GM21737 (cell line): ENCODE measurements around the gene HNRNPLL.
"Not testable (repeated sequence)": the region's sequence is repeated elsewhere in the genome, so short reads cannot be mapped to it uniquely, and the experiment has no call there.

Experiments
- ATAC-seq: cut with Tn5 transposase; IDR thresholded peaks from one replicate; pipeline ENCODE4 v1.9.1; 2021; ENCODE audit warnings: mild to moderate bottlenecking, moderate library complexity; ENCODE audit not compliant: unreplicated experiment

Gene HNRNPLL

DNA sequence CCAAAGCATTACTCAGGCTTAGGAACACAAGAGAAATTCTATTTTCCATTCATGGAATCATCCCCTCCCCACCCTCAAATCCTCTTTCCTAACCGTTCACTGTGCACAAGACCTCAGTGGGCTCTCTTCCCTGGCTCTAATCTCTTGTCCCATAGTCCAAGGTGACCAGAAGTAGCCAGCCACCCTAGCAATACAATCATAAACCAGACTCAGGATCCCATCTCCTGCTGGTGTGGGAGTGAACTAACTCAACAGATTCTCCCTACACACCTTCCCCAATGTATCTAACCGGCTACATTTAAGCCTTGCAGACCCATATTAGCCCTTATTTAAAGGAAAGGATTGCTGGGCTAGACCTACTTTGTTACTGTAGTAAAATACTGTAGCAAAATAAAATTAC lies 45.5 kb downstream of the HNRNPLL start:
- ATAC-seq: no peak

GRCh38 chr2:38556006-38556801 lies 46.5 kb downstream of the HNRNPLL start:
- ATAC-seq: no peak

DNA sequence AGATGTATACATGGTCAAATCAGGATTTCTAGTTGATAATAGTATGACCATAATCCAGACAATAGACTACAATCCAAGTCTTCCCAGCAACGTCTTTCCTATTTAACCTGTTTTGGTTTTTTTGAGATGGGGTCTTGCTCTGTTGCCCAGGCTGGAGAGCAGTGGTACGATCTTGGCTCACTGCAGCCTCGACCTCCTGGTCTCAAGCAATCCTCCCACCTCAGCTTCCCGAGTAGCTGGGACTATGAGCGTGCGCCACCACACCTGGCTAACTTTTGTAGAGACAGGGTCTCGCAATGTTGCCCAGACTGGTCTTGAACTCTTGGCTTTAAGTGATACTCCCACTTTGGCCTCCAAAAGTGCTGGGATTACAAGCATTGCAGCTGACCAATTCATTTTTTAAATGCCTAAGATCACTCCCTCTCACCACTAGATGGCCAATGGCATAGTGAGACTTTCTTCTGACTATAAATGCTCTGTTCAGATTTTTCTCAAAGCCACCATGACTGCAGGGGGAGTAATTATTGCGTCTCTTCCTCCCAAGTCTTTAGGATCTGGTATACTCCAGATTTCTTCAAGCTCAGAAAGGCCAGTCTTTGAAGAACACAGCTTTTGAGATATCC lies 47.6 kb downstream of the HNRNPLL start:
- ATAC-seq: no peak

DNA sequence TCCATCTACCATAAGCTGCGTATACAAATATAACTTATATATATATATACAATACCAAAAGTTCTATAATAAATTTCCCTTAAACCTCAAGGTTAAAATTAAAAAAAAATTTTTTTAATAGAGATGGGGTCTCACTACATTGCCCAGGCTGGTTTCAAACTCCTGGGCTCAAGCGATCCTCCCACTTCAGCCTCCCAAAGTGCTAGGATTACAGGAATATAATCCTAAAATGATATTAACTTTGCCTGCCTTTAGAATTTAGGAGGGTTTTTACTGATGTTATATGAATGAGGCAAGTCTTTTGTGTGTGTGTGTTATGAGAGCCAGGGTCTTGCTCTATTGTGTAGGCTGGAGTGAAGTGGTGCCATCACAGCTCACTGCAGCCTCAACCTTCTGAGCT lies 49.2 kb downstream of the HNRNPLL start:
- ATAC-seq: no peak

- ATAC-seq: no peak
Observed at GRCh38 chr2:38552259-38552658, 50.5 kb downstream of the HNRNPLL start.

- ATAC-seq: no peak
Observed at GRCh38 chr2:38551746-38552145, 51.0 kb downstream of the HNRNPLL start.

- ATAC-seq: no peak
Observed at GRCh38 chr2:38551171-38551570, 51.6 kb downstream of the HNRNPLL start.

DNA sequence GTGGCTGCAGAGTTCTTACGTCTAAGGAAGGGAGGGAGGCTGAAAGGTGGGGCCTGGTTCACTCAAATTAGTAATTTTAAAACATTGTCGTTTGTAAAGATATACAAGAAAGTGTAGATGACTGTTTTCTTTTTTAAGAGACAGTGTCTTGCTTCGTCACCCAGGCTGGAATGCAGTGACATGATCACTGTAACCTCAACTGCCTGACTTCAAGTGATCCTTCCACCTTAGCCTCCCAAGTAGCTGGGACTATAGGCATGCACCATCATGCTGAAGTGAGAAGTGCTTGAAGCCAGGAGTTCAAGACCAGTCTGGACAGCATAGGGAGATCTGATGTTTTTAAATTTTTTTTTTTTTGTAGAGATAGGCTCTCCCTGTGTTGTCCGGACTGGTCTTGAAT lies 52.9 kb downstream of the HNRNPLL start:
- no peak for ATAC-seq

GRCh38 chr2:38549071-38549704 lies 53.5 kb downstream of the HNRNPLL start:
- ATAC-seq: no peak

DNA sequence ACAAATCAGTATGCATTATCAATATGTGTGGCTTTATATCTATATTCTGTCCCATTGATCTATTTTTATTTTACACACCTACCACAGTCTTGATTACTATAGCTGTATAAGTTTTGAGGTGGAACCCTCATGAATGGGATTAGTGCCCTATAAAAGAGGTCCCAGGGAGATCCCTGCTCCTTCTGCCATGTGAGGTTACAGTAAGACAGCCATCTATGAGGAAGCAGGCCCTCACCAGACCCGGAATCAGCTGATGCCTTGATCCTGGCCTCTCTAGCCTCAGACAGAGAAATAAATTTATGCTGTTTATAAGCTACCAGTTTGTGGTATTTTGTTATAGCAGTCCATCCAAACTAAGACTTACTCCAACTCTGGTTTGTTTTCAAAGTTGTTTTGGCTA lies 54.9 kb downstream of the HNRNPLL start:
- ATAC-seq: no peak

- no peak for ATAC-seq
Observed at GRCh38 chr2:38546585-38546984, 56.1 kb downstream of the HNRNPLL start.

DNA sequence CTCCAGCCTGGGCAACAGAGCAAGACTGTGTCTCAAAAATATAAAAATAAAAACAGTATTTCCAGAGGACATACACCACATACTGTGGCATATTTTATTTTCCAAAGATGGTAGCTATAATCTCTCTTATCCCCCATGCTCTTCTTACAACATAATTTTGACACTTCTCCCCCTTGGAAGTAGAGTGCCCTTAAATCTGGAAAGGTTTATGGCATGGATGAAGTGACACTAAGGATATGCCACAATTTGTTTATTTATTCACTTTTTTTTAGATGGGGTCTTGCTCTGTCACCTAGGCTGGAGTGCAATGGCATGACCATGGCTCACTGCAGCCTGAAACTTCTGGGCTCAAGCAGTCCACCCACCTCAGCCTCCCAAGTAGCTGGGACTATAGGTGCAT lies 56.7 kb downstream of the HNRNPLL start:
- no peak for ATAC-seq

GRCh38 chr2:38542248-38542631 lies 60.5 kb downstream of the HNRNPLL start:
- not testable (repeated sequence) for ATAC-seq

DNA sequence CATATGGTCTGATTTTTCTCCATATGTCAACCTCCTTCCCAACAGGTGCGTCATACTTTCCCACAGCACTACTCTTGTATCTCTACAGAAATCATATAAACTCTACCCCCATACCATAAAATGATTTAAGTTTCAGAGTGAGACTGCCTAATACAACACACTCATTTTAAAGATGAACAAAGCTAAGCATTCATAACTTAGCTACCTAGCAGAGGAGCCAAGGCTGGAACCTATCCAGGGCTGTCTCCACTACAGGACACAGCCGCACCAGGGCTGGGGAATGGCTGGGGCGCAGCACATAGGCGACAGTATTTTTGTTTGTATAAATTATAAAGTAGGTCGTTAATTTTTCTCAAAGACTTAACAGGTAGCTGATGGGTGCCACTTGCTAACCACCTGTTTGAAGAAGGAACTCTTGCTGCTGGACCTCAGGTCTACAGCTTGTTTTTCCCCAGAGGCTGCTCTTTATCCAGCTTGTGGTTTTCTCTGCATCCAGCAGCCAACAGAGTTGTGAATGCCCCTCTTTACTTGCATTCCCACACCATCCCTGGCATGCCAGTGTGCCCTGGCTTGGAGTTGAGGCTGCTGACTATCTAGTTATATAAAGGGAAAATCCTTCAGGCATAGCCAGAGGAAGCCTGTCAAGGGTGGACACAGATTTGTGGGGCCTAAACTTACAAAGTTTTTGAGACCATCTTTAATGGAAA lies 62.0 kb downstream of the HNRNPLL start:
- no peak for ATAC-seq

- ATAC-seq: no peak
Observed at GRCh38 chr2:38539086-38539485, 63.6 kb downstream of the HNRNPLL start.

DNA sequence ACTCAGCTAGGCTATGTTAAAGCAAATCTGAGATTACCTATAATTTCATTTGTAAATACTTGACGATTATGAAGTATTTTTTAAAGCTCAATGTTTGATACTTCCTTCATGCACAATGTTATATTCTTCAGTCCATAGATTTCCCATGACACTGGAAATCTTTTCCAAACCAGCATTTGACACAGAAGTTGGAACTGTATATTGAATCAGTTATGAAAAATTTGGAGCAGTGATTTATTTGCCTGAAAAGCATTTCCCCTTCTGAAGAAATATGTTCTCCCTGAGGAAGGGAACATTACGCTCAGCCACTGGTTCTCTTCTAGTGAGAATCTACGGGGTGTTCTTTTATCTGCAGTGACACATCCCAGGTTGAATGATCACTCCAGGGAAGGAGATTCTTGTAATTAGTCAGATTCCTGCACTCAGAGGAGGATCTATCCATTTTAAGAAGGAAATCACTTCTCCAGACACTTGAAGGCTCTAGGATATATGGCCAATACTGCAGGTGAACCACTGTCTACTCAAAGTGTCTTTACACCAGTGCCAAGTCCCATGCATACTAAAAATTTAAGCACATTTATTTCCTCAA lies 64.7 kb downstream of the HNRNPLL start:
- ATAC-seq: no peak

DNA sequence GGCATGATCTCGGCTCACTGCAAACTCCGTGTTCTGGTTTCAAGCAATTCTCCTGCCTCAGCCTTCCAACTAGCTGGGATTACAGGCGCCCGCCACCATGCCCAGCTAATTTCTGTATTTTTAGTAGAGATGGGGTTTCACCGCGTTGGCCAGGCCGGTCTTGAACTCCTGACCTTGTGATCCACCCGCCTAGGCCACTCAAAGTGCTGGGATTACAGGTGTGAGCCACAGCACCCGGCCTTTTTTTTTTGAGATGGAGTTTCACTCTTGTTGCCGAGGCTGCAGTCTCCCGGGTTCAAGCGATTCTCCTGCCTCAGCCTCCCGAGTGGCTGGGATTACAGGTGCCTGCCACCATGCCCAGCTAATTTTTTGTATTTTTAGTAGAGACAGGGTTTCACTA lies 65.4 kb downstream of the HNRNPLL start:
- not testable (repeated sequence) for ATAC-seq

DNA sequence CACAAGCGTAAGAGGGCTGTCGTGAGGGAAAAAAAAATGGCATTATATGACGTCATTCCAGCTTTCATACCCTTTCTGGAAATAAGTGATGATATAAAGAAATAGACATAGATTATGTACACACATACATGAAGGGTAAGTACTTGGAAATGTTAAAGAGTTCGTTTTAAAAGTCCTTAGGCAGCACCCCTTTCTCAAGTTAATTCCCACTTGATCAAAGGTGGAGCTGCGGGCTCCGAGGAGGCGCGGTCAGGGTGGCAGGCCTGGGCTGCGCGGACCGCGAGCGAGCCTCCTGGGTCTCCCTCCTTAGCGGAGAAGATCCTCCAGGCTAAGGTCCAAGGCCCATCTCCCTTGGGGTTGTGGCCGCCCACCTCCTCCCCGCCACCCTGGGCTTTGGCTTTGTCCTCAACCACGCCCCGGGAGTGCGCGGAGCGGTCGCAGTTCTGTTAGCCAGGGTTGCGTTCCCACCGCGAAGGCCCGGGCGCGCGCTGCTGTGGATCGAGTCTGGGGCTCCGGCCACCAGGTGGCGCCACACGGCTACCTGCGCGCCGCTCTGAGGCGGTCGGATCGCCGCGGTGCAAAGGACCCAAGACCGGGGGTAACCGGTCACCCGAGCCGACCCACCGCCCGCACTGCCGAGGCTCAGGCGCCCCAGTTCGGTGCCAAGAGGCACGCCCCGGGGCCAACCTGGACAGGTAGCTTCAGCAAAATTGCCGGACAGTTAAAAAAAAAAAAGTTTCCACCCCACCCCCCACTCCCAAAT lies 66.8 kb downstream of the HNRNPLL start:
- peak; percentile 61 for ATAC-seq

- ATAC-seq: no peak
Observed at GRCh38 chr2:38535404-38535743, 67.4 kb downstream of the HNRNPLL start.

- ATAC-seq: no peak
Observed at GRCh38 chr2:38534746-38535403, 67.9 kb downstream of the HNRNPLL start.
